ENCODE data around the gene PRPF38B. TPM values are rescaled to one million over a fixed set of nuclear protein-coding genes. Genes with fewer than 3 reads are reported as not detected.
A peak's percentile ranks its signal among the peaks of the same experiment; 100 is the strongest.

PRPF38B gene
- polyA plus RNA-seq, 4 donors, result 57.3 to 99.4 (median 80.4) TPM

- DNase-seq (ENCODE audit: low read depth in 4 of 4, low spot score in 2 of 4), result no peak
Observed at GRCh38 chr1:108716437-108717230, 24.5 kb downstream of the PRPF38B start.

GRCh38 chr1:108717774-108718316 is 25.7 kb downstream of the PRPF38B start:
- DNase-seq (ENCODE audit: low read depth in 4 of 4, low spot score in 2 of 4), result no peak

- no peak for DNase-seq (ENCODE audit: low read depth in 4 of 4, low spot score in 2 of 4)
Observed at GRCh38 chr1:108718927-108719655, 27.0 kb downstream of the PRPF38B start.

DNA sequence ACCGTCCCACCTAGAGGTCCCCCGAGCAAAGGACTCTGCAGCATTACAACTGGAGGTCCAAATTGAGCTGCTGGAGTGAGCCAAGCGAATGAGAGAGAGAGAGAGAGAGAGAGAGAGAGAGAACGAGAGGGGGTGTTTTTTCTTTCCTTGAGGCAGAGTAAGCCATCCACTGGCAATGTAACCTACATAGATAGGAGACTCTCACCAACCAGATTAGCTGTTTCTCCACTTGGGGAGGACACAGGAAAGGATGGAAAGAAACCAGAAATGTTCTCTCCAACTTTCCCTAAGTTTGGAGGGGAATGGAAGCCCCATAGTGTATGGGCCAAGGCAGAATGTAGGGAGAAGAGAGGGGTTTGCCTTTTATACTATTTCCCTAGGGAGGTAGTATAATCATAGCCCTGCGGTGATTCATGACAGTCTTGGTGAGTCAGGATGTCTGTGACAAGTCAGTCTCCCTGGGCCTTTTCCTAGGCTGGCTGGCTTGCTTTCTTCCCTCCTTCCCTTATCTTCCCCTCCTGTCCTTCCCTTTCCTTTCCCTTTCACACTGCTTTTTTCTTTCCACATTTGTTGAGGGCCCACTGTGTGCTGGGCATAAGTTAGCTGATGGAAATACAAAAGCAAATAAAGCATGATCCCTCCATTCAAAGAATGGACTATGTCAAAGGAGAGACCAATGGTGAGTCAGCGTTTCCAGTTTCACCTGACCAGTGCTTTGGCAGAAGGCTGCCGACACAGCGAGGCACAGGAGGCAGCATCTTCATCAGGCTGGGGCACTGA is 27.7 kb downstream of the PRPF38B start:
- no peak for DNase-seq (ENCODE audit: low read depth in 4 of 4, low spot score in 2 of 4)

- DNase-seq (ENCODE audit: low read depth in 4 of 4, low spot score in 2 of 4), result no peak
Observed at GRCh38 chr1:108722292-108722691, 30.2 kb downstream of the PRPF38B start.

DNA sequence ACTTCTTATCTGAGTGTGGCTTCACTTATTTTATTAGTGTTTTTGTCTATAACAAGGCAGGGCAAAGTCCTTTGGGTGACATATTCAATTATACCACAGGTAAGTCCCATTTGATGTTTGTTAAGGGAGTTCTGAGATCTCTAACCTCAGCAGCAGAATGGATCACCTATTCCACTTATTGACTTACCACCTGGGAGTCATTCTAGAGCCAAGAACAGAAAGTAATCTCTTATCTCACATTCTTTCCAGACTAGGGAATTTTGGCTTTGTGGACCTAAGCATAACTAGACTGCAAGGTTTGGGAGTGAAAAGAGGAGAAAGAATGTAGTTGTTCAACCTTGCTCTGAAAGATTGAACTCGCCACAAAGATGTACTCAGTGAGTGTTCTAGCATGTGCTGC is 33.8 kb downstream of the PRPF38B start:
- DNase-seq (ENCODE audit: low read depth in 4 of 4, low spot score in 2 of 4), result no peak

GRCh38 chr1:108728327-108728923 is 36.3 kb downstream of the PRPF38B start:
- DNase-seq (ENCODE audit: low read depth in 4 of 4, low spot score in 2 of 4), result no peak

DNA sequence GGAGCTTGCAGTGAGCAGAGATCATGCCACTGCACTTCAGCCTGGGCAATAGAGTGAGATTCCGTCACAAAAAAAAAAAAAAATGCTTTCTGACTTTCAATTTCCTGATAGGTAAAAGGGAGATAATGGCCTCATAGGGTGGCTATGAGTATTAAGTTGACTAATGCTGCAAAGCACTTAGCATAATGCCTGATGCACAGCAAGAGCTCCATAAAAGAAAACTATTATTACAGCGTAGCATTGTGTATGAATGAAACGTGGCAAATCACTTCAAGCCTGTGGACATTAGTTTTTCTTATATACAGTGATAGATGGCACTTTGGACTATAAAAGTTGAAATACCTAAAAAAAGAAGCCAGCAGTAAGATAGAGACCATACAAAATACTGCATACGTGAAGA is 37.4 kb downstream of the PRPF38B start:
- no peak for DNase-seq (ENCODE audit: low read depth in 4 of 4, low spot score in 2 of 4)

- DNase-seq (ENCODE audit: low read depth in 4 of 4, low spot score in 2 of 4), result no peak
Observed at GRCh38 chr1:108732398-108732797, 40.3 kb downstream of the PRPF38B start.

- DNase-seq (ENCODE audit: low read depth in 4 of 4, low spot score in 2 of 4), result no peak
Observed at GRCh38 chr1:108734171-108734865, 42.2 kb downstream of the PRPF38B start.

DNA sequence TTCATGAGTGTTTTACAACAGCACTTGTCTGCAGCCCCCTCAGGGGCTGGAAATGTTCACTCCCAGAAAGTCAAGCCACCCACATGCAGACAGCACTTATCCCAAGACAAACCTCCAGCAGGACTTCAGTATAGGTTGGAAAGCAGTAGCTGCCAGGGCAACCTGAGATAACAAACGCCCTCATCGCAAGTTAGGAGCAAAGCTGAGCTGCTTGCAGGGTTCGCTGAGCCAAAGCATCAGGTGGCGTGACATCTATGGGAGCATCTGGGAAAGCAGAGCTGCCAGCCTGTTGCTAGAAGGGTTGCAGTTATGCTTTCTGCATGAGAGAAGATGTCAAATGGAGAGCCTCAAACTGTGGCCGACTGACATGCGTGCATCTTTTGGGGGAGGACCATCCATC is 50.1 kb downstream of the PRPF38B start:
- DNase-seq (ENCODE audit: low read depth in 4 of 4, low spot score in 2 of 4), result no peak

GRCh38 chr1:108745980-108746381 is 53.9 kb downstream of the PRPF38B start:
- peak in 1 of 4 donors; percentile 10 for DNase-seq (ENCODE audit: low read depth in 4 of 4, low spot score in 2 of 4)

DNA sequence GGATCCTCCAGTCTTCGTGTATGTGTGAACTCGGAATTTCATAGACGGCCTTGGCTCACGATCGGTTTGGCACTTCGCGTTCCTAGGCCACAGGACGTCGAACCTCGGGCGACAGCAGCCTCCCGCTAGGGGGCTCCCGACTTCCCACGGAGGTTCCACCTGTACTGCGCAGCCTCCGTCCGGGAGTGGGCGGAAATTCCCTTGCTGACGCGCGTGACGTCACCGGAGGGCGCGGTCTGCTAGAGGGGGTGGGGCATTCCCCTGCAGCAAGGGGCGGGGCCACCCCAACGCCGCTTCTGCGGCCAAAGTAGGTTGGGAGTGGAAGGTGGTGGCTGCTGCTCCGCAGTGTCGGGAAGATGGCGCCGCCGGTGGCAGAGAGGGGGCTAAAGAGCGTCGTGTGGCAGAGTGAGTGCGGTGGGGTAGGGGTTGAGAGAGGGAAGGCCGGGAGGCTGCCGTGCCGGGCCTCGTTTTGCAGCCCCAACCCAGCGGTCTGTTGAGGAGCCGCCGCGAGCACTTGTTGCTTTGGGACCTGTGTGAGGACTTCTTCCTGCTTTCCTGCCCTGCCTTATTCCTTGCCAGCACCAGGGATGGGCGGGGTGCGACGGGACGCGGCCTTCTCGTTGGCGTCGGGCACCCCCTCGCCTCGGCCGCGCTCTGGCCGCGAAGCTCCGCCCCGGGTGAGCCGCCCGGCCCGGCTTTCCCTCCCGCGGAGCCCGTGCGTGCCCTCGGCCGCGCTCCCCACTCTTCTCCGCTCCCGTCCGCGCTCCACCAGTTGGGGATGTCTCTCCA is 54.5 kb downstream of the PRPF38B start, which contains the start of gene STXBP3:
Gene STXBP3, plus strand, starts transcription at position 293 of the 789 bp plus-strand sequence. Its CDS starts 64 bp downstream, at position 357.
- DNase-seq (ENCODE audit: low read depth in 4 of 4, low spot score in 2 of 4), result peak; percentile 91 to 95 (median 93)

- DNase-seq (ENCODE audit: low read depth in 4 of 4, low spot score in 2 of 4), result peak; percentile 52 to 81 (median 77)
Observed at GRCh38 chr1:108747171-108747850, 55.2 kb downstream of the PRPF38B start.

DNA sequence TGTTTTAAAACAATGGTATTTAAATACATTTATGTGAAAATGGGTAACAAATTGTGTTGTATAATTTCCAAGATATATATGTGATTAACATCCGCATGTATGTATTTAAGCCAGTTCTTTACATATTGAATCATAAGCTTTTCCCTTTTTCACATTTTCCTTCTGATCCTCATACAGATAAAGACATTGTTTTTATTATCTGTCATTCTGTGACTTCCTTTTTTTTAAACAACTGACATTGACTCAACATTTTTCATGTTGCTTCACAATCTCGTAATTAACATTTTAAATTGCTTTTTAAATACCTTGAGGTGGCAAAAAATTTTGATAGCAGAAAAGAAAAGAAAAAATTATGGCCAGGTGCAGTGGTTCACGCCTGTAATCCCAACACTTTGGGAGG is 55.8 kb downstream of the PRPF38B start:
- DNase-seq (ENCODE audit: low read depth in 4 of 4, low spot score in 2 of 4), result no peak

GRCh38 chr1:108749081-108749480 is 57.0 kb downstream of the PRPF38B start:
- no peak for DNase-seq (ENCODE audit: low read depth in 4 of 4, low spot score in 2 of 4)

GRCh38 chr1:108750476-108751181 is 58.5 kb downstream of the PRPF38B start:
- peak in 3 of 4 donors; percentile 34 to 61 (median 46) for DNase-seq (ENCODE audit: low read depth in 4 of 4, low spot score in 2 of 4)
